Measurements from ENCODE around the gene MYO15A.

DNA sequence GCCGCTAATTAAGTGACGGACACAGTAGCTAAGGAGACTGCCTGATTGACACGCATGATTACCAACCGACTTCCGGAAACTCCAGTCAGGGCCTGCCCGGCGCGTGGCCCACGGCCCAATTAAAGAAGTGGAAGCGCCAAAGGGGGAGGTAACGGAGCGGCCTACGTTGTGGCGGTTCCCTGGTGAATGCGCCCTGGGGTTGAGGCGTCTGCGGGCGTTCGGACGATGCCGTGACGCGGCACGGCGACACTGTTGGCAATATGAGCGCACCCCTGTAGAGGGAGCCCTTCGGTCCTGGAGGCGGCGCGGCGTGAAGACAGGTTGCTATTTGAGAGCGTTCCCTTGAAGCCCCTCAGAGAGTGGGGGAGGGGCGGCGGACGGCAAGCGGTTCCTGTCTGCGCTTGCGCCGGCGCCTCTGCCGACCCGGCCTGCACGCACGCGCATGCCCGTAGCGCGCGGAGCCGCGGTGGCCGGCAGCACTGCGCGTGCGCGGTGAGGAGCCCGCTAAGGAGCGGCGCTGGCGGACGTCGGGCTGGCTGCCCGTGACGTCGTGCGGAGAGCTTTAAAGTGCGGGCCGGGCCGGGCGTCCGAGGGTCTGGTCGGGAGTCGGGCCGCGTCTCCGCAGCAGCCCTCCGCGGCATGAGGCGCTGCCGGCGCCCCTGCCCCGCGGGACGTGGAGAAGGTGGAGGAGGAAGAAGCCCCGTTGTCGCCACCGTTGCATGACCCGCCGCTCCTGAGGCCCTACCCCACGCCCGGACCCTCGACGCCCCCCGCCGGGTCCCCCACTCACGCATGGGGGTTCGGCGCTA is 75.0 kb downstream of the MYO15A start, which contains the start of gene ALKBH5:
- TF ChIP-seq, protein P1, sequence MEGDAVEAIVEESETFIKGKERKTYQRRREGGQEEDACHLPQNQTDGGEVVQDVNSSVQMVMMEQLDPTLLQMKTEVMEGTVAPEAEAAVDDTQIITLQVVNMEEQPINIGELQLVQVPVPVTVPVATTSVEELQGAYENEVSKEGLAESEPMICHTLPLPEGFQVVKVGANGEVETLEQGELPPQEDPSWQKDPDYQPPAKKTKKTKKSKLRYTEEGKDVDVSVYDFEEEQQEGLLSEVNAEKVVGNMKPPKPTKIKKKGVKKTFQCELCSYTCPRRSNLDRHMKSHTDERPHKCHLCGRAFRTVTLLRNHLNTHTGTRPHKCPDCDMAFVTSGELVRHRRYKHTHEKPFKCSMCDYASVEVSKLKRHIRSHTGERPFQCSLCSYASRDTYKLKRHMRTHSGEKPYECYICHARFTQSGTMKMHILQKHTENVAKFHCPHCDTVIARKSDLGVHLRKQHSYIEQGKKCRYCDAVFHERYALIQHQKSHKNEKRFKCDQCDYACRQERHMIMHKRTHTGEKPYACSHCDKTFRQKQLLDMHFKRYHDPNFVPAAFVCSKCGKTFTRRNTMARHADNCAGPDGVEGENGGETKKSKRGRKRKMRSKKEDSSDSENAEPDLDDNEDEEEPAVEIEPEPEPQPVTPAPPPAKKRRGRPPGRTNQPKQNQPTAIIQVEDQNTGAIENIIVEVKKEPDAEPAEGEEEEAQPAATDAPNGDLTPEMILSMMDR (conservative IDR thresholded peaks at IDR 0.05 in 1 of 2, IDR thresholded peaks at IDR 0.05 in 1 of 2; ENCODE audit: low read depth in 1 of 2, low read length in 2 of 2) = peak in 1 of 2 donors; percentile 29
- no peak for TF ChIP-seq EZH2 (IDR thresholded peaks at IDR 0.05; ENCODE audit: low read length, missing control alignments)
